Lower lobe of right lung (tissue), 2 donors: ENCODE results near the gene MISP3. TPM values are rescaled to one million over a fixed set of nuclear protein-coding genes. Genes with fewer than 3 reads are reported as not detected.
"Not testable (repeated sequence)": the region's sequence is repeated elsewhere in the genome, so short reads cannot be mapped to it uniquely, and the experiment has no call there.

Source experiments
- ATAC-seq, 2 donors: fragments of 200-7000 bp; cut with Tn5 transposase; one replicate each; pipeline ENCODE4 v1.9.1; 2020 to 2022; ENCODE audit warnings: mild to moderate bottlenecking in 2 of 2, moderate library complexity in 2 of 2
- DNase-seq: peaks from one replicate; pipeline ENCODE4 v3.0.0-alpha.2; 2020
- H3K27ac ChIP-seq: fragments of 200-600 bp; one replicate; pipeline ENCODE4 v1.8.0; 2022
- H3K27me3 ChIP-seq: fragments of 200-600 bp; one replicate; pipeline ENCODE4 v1.8.0; 2022; ENCODE audit warnings: low read depth
- H3K36me3 ChIP-seq: fragments of 200-600 bp; one replicate; pipeline ENCODE4 v1.8.0; 2022; ENCODE audit warnings: mild to moderate bottlenecking
- H3K4me1 ChIP-seq: fragments of 200-600 bp; one replicate; pipeline ENCODE4 v1.8.0; 2022
- H3K4me3 ChIP-seq: fragments of 200-600 bp; one replicate; pipeline ENCODE4 v1.8.0; 2022; ENCODE audit warnings: mild to moderate bottlenecking
- H3K9me3 ChIP-seq: fragments of 200-600 bp; one replicate; pipeline ENCODE4 v1.8.0; 2022
- CTCF ChIP-seq: fragments of 200-600 bp; IDR thresholded peaks from one replicate; pipeline ENCODE4 v1.8.0; 2022; ENCODE audit warnings: antibody characterized with exemption, mild to moderate bottlenecking
- intact Hi-C: fragments of 100-400 bp; cut with DNase I; formaldehyde crosslinking; loops from one replicate; pipeline ENCODE4 v1.11.0; 2022
- total RNA-seq: library from RNA; stranded (reverse); fragmentation: NEBNext Ultra II Directional; extraction: Animal tissue kit (Norgen Biotek cat#: 25700); gene quantifications from one replicate; pipeline ENCODE4 v1.2.1, GENCODE V29; 2021
- donor health status: DM: no; HTN: yes; CAD: no; lungs with severe emphysema.

Gene MISP3
- total RNA-seq, 1 donor from 2014 or later: 7.1 TPM

GRCh38 chr19:14030997-14031718, 41.4 kb upstream of the MISP3 start:
- intact Hi-C loops: no loop called here
- no peak for TF ChIP-seq CTCF
- Histone ChIP-seq H3K27me3 (no peaks in the 10 kb centered on the region), H3K4me1 (peaks cover 6% of the 10 kb centered on the region), H3K36me3 (no peaks in the 10 kb centered on the region), H3K27ac (peak overlapping the region; percentile 95), H3K9me3 (no peaks in the 10 kb centered on the region), H3K4me3 (peak overlapping the region; percentile 78)
- no peak for DNase-seq
- ATAC-seq: peak in 1 of 2 donors; percentile 1

GRCh38 chr19:14031719-14032480, 40.7 kb upstream of the MISP3 start, which contains the start of gene IL27RA:
TSS of gene IL27RA (plus strand) at chr19:14031762. CDS start at chr19:14031873, 111 bp downstream.
- intact Hi-C loops: no loop called here
- H3K4me3 ChIP-seq: peak within 1 kb of the TSS; percentile 78
- H3K27ac ChIP-seq: peak within 1 kb of the TSS; percentile 95
- H3K27me3 ChIP-seq: no peaks in the 10 kb centered on the region
- H3K9me3 ChIP-seq: no peaks in the 10 kb centered on the region
- DNase-seq (peak; percentile 81), ATAC-seq (peak; percentile 87 to 90)
- H3K36me3 ChIP-seq: no peaks in the 10 kb centered on the region
- TF ChIP-seq CTCF: peak; percentile 65
- H3K4me1 ChIP-seq: peaks cover 6% of the 10 kb centered on the region

- intact Hi-C loops: no loop called here
- Histone ChIP-seq H3K27ac (no peak overlapping the region), H3K4me1 (peaks cover 6% of the 10 kb centered on the region), H3K9me3 (no peaks in the 10 kb centered on the region), H3K27me3 (no peaks in the 10 kb centered on the region), H3K4me3 (no peak overlapping the region), H3K36me3 (no peaks in the 10 kb centered on the region)
- no peak for TF ChIP-seq CTCF
- DNase-seq (no peak), ATAC-seq (no peak)
Measured at GRCh38 chr19:14033946-14034345, 38.6 kb upstream of the MISP3 start.

GRCh38 chr19:14035159-14035558, 37.4 kb upstream of the MISP3 start:
- intact Hi-C loops, H3K27me3 ChIP-seq, H3K9me3 ChIP-seq, ATAC-seq, H3K27ac ChIP-seq, H3K36me3 ChIP-seq, H3K4me3 ChIP-seq, H3K4me1 ChIP-seq, DNase-seq: not testable (repeated sequence)

GRCh38 chr19:14035706-14036105, 36.9 kb upstream of the MISP3 start:
- DNase-seq: no peak
- TF ChIP-seq CTCF: no peak
- H3K4me1 ChIP-seq: peaks cover 6% of the 10 kb centered on the region
- intact Hi-C loops: no loop called here
- H3K9me3 ChIP-seq: no peaks in the 10 kb centered on the region
- H3K27me3 ChIP-seq: no peaks in the 10 kb centered on the region
- no peak overlapping the region for H3K4me3 ChIP-seq
- peaks cover 8% of the 10 kb centered on the region for H3K36me3 ChIP-seq
- ATAC-seq: no peak
- no peak overlapping the region for H3K27ac ChIP-seq

- Histone ChIP-seq H3K27ac (no peak overlapping the region), H3K4me1 (peaks cover 10% of the 10 kb centered on the region), H3K9me3 (no peaks in the 10 kb centered on the region), H3K27me3 (no peaks in the 10 kb centered on the region), H3K4me3 (no peak overlapping the region), H3K36me3 (peaks cover 14% of the 10 kb centered on the region)
- TF ChIP-seq CTCF: no peak
- ATAC-seq (no peak), DNase-seq (no peak)
- intact Hi-C loops: no loop called here
Measured at GRCh38 chr19:14039181-14039580, 33.4 kb upstream of the MISP3 start.
